ENCODE results near the gene CPLANE2.

CPLANE2 gene

GRCh38 chr1:16251381-16251780, 14.4 kb upstream of the CPLANE2 start:
- no peak for TF ChIP-seq MAX (IDR thresholded peaks at IDR 0.05; ENCODE audit: low read depth, low read length)
- no peak for TF ChIP-seq CTCF (IDR thresholded peaks at IDR 0.05; ENCODE audit: low read depth, low read length)
- no peak for TF ChIP-seq POLR2A (IDR thresholded peaks at IDR 0.05; ENCODE audit: extremely low read depth, insufficient read length)
- no peak for TF ChIP-seq MYC (IDR thresholded peaks at IDR 0.05; ENCODE audit: low read depth, low read length)
- no peak for DNase-seq (ENCODE audit: low read depth)
- no peak overlapping the region for H3K4me3 ChIP-seq (ENCODE audit: low read depth, low read length)

- TF ChIP-seq MYC (IDR thresholded peaks at IDR 0.05; ENCODE audit: low read depth, low read length), result no peak
- TF ChIP-seq CTCF (IDR thresholded peaks at IDR 0.05; ENCODE audit: low read depth, low read length), result no peak
- TF ChIP-seq MAX (IDR thresholded peaks at IDR 0.05; ENCODE audit: low read depth, low read length), result no peak
- TF ChIP-seq POLR2A (IDR thresholded peaks at IDR 0.05; ENCODE audit: extremely low read depth, insufficient read length), result no peak
- no peak overlapping the region for H3K4me3 ChIP-seq (ENCODE audit: low read depth, low read length)
- no peak for DNase-seq (ENCODE audit: low read depth)
Measured at GRCh38 chr1:16250524-16251251, 13.7 kb upstream of the CPLANE2 start.

- TF ChIP-seq CTCF (IDR thresholded peaks at IDR 0.05; ENCODE audit: low read depth, low read length) (no peak), MAX (IDR thresholded peaks at IDR 0.05; ENCODE audit: low read depth, low read length) (no peak), MYC (IDR thresholded peaks at IDR 0.05; ENCODE audit: low read depth, low read length) (no peak), POLR2A (IDR thresholded peaks at IDR 0.05; ENCODE audit: extremely low read depth, insufficient read length) (no peak)
- no peak overlapping the region for H3K4me3 ChIP-seq (ENCODE audit: low read depth, low read length)
- DNase-seq (ENCODE audit: low read depth), result no peak
Measured at GRCh38 chr1:16249596-16250241, 12.7 kb upstream of the CPLANE2 start.

- TF ChIP-seq CTCF (IDR thresholded peaks at IDR 0.05; ENCODE audit: low read depth, low read length) (no peak), MAX (IDR thresholded peaks at IDR 0.05; ENCODE audit: low read depth, low read length) (no peak), POLR2A (IDR thresholded peaks at IDR 0.05; ENCODE audit: extremely low read depth, insufficient read length) (no peak), MYC (IDR thresholded peaks at IDR 0.05; ENCODE audit: low read depth, low read length) (no peak)
- H3K4me3 ChIP-seq (ENCODE audit: low read depth, low read length), result no peak overlapping the region
- DNase-seq (ENCODE audit: low read depth), result no peak
Measured at GRCh38 chr1:16248603-16249516, 11.9 kb upstream of the CPLANE2 start.

GRCh38 chr1:16248007-16248436, 11.0 kb upstream of the CPLANE2 start:
- no peak overlapping the region for H3K4me3 ChIP-seq (ENCODE audit: low read depth, low read length)
- no peak for DNase-seq (ENCODE audit: low read depth)
- TF ChIP-seq MAX (IDR thresholded peaks at IDR 0.05; ENCODE audit: low read depth, low read length) (no peak), MYC (IDR thresholded peaks at IDR 0.05; ENCODE audit: low read depth, low read length) (no peak), CTCF (IDR thresholded peaks at IDR 0.05; ENCODE audit: low read depth, low read length) (no peak), POLR2A (IDR thresholded peaks at IDR 0.05; ENCODE audit: extremely low read depth, insufficient read length) (no peak)
